Suprapubic skin (tissue), 4 donors: Measurements from ENCODE around the gene ARID3A. TPM values are rescaled to one million over a fixed set of nuclear protein-coding genes. Genes with fewer than 3 reads are reported as not detected.

Experiments used
- DNase-seq, 2 donors: peaks; one replicate each; pipeline ENCODE4 v3.0.0-alpha.2; 2019; ENCODE audit warnings: low spot score in 2 of 2
- H3K27ac ChIP-seq: fragments of 200-600 bp; sonication (generic); one replicate; pipeline ENCODE4 v1.5.1; 2019
- H3K27me3 ChIP-seq: fragments of 200-600 bp; sonication (generic); one replicate; pipeline ENCODE4 v1.5.1; 2019
- H3K36me3 ChIP-seq: fragments of 200-600 bp; sonication (generic); one replicate; pipeline ENCODE4 v1.5.1; 2019
- H3K4me1 ChIP-seq: fragments of 200-600 bp; sonication (generic); one replicate; pipeline ENCODE4 v1.5.1; 2019
- H3K4me3 ChIP-seq: fragments of 200-600 bp; sonication (generic); one replicate; pipeline ENCODE4 v1.5.1; 2019; ENCODE audit warnings: mild to moderate bottlenecking
- H3K9me3 ChIP-seq: fragments of 200-600 bp; sonication (generic); one replicate; pipeline ENCODE4 v1.5.1; 2019
- CTCF ChIP-seq, 2 donors: fragments of 200-600 bp in 1 of 2; fragments of 450-650 bp in 1 of 2; sonication (generic) in 1 of 2; IDR thresholded peaks; one replicate each; pipeline ENCODE4 v1.5.1; 2016 to 2019; ENCODE audit warnings: antibody characterized with exemption in 2 of 2, mild to moderate bottlenecking in 1 of 2, moderate library complexity in 1 of 2
- EP300 ChIP-seq: sonication (generic); formaldehyde crosslinking; IDR thresholded peaks from one replicate; pipeline ENCODE4 v1.6.1; 2017; ENCODE audit warnings: antibody characterized with exemption
- POLR2A ChIP-seq, 2 donors: fragments of 450-650 bp; IDR thresholded peaks; one replicate each; pipeline ENCODE4 v1.6.1; 2017; ENCODE audit warnings: antibody characterized with exemption in 2 of 2, mild to moderate bottlenecking in 2 of 2, moderate library complexity in 2 of 2
- POLR2AphosphoS5 ChIP-seq, 3 donors: sonication (generic); formaldehyde crosslinking; IDR thresholded peaks; one replicate each; pipeline ENCODE4 v1.6.1; 2017; ENCODE audit warnings: antibody characterized with exemption in 3 of 3
- WGBS: methylation state at CpG from one replicate; pipeline ENCODE4 v1.1.5; 2018; 5-methylcytosine and 5-hydroxymethylcytosine counted together
- total RNA-seq, 4 donors: library from RNA; depleted of rRNA; stranded (reverse); fragments of >200 nt; gene quantifications; one replicate each; pipeline ENCODE4 v1.1.0, GENCODE V29; 2016

The ARID3A gene
- total RNA-seq, 4 donors from 2014 or later, result 4.7 to 7.5 (median 6.1) TPM

- no CpG with 5 or more reads among the region's 15 CpGs for WGBS
- DNase-seq, result peak in 1 of 2 donors; percentile 79
- Histone ChIP-seq H3K4me3 (peak overlapping the region; percentile 97), H3K36me3 (peaks cover 8% of the 10 kb centered on the region), H3K9me3 (no peaks in the 10 kb centered on the region), H3K27me3 (no peaks in the 10 kb centered on the region), H3K4me1 (peaks cover 28% of the 10 kb centered on the region), H3K27ac (peak overlapping the region; percentile 80)
- TF ChIP-seq CTCF (IDR thresholded peaks at IDR 0.05) (no peak), EP300 (no peak), POLR2AphosphoS5 (IDR thresholded peaks at IDR 0.05) (no peak), POLR2A (IDR thresholded peaks at IDR 0.05) (no peak)
Observed at GRCh38 chr19:927351-927779, 1.5 kb downstream of the ARID3A start.

GRCh38 chr19:927780-928401 lies 2.1 kb downstream of the ARID3A start:
- H3K9me3 ChIP-seq, result no peaks in the 10 kb centered on the region
- peak overlapping the region; percentile 97 for H3K4me3 ChIP-seq
- no peaks in the 10 kb centered on the region for H3K27me3 ChIP-seq
- H3K36me3 ChIP-seq, result peaks cover 8% of the 10 kb centered on the region
- DNase-seq, result no peak
- 55% methylated on average over 5 of the region's 12 CpGs for WGBS
- peak overlapping the region; percentile 80 for H3K27ac ChIP-seq
- peaks cover 33% of the 10 kb centered on the region for H3K4me1 ChIP-seq
- TF ChIP-seq EP300, result no peak
- TF ChIP-seq POLR2A (IDR thresholded peaks at IDR 0.05), result no peak
- no peak for TF ChIP-seq CTCF (IDR thresholded peaks at IDR 0.05)
- no peak for TF ChIP-seq POLR2AphosphoS5 (IDR thresholded peaks at IDR 0.05)

GRCh38 chr19:928471-929202 lies 2.8 kb downstream of the ARID3A start:
- 83% methylated on average over 9 of the region's 18 CpGs for WGBS
- no peak overlapping the region for H3K27ac ChIP-seq
- no peak for TF ChIP-seq POLR2AphosphoS5 (IDR thresholded peaks at IDR 0.05)
- no peak for TF ChIP-seq CTCF (IDR thresholded peaks at IDR 0.05)
- no peak for TF ChIP-seq POLR2A (IDR thresholded peaks at IDR 0.05)
- TF ChIP-seq EP300, result no peak
- H3K4me1 ChIP-seq, result peaks cover 41% of the 10 kb centered on the region
- H3K9me3 ChIP-seq, result no peaks in the 10 kb centered on the region
- no peak for DNase-seq
- H3K27me3 ChIP-seq, result no peaks in the 10 kb centered on the region
- no peak overlapping the region for H3K4me3 ChIP-seq
- peaks cover 8% of the 10 kb centered on the region for H3K36me3 ChIP-seq

GRCh38 chr19:929203-929890 lies 3.5 kb downstream of the ARID3A start:
- Histone ChIP-seq H3K4me3 (no peak overlapping the region), H3K36me3 (peaks cover 8% of the 10 kb centered on the region), H3K4me1 (peaks cover 48% of the 10 kb centered on the region), H3K27me3 (no peaks in the 10 kb centered on the region), H3K9me3 (no peaks in the 10 kb centered on the region), H3K27ac (no peak overlapping the region)
- WGBS, result 91% methylated on average over 9 of the region's 51 CpGs
- TF ChIP-seq POLR2AphosphoS5 (IDR thresholded peaks at IDR 0.05), result no peak
- TF ChIP-seq EP300, result no peak
- no peak for TF ChIP-seq CTCF (IDR thresholded peaks at IDR 0.05)
- DNase-seq, result no peak

GRCh38 chr19:929891-930258 lies 4.0 kb downstream of the ARID3A start:
- no peak for DNase-seq
- no peak overlapping the region for H3K4me3 ChIP-seq
- 96% methylated on average over 6 of the region's 6 CpGs for WGBS
- H3K9me3 ChIP-seq, result no peaks in the 10 kb centered on the region
- H3K27ac ChIP-seq, result no peak overlapping the region
- TF ChIP-seq POLR2A (IDR thresholded peaks at IDR 0.05), result no peak
- TF ChIP-seq CTCF (IDR thresholded peaks at IDR 0.05), result no peak
- no peak for TF ChIP-seq EP300
- no peak for TF ChIP-seq POLR2AphosphoS5 (IDR thresholded peaks at IDR 0.05)
- H3K4me1 ChIP-seq, result peaks cover 48% of the 10 kb centered on the region
- peaks cover 8% of the 10 kb centered on the region for H3K36me3 ChIP-seq
- no peaks in the 10 kb centered on the region for H3K27me3 ChIP-seq
